Keratinocyte (primary cell): ENCODE data around the gene MVB12B.

ENCODE experiments used
- CTCF ChIP-seq, 3 experiments: IDR thresholded peaks in 1 of 3; conservative IDR thresholded peaks in 1 of 3; optimal IDR thresholded peaks in 1 of 3; 2 replicates in 2 of 3; 3 replicates in 1 of 3; pipeline versions ENCODE3 to v1.5.1; 2011; ENCODE audit warnings: low read length in 3 of 3, mild to moderate bottlenecking in 3 of 3, moderate library complexity in 2 of 3, control low read depth in 1 of 3, inconsistent platforms in 1 of 3; ENCODE audit not compliant: insufficient read depth in 2 of 3; ENCODE audit errors: extremely low read depth in 1 of 3
- EZH2 ChIP-seq: IDR thresholded peaks from one replicate; pipeline ENCODE4 v1.6.1; 2012; ENCODE audit warnings: inconsistent platforms, mild to moderate bottlenecking, low read length, moderate library complexity

GRCh38 chr9:126301196-126301595 is 25.4 kb upstream of the MVB12B start:
- no peak for TF ChIP-seq EZH2
- no peak for TF ChIP-seq CTCF (optimal IDR thresholded peaks at IDR 0.05 in 1 of 3, IDR thresholded peaks at IDR 0.05 in 1 of 3, conservative IDR thresholded peaks at IDR 0.05 in 1 of 3; ENCODE audit: extremely low read depth in 1 of 3, insufficient read depth in 2 of 3, low read length in 3 of 3)
